Measurements from ENCODE around the gene TKT. TPM values are rescaled to one million over a fixed set of nuclear protein-coding genes. Genes with fewer than 3 reads are reported as not detected.

The TKT gene
- total and polyA plus RNA-seq, 2 of the 13 experiments (the other 11 are each of a cell fraction or from before 2014, with no cell fraction given), result 150 to 238 TPM

DNA sequence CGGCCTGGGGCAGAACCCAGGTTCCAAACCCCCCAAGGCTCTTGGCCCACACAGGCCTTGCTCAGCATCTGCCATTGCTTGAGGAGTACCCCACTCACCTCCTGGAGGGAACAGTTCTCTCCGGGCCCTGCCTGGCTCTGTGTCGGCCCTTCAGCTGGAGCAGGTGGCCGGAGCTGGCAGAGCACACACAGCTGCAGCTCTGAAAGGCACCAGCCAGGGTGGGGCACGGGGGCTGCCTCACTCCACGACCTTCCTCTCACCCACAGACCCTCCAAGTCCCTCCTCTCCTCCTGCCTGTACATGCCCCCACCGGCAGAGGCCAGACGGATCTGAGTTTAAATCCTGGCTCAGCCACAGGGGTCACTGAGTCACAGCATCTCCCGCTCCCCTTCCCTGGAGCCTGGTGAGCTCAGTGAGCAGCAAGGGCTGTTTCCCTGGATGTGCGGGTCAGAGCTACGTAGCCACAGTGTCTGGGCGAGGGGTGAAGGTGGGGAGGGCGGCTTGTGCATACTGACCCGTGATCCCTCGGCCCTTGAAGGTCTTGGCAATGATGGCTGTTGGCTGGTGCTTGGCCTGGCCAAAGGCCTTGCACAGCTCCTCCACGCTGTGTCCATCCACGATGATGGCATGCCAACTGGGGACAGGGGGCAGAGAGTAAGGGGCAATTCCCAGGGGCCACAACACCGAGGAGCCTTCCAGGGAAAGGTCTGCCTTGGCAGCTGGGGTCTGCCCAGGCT is 23.0 kb downstream of the TKT start:
- 98% methylated on average over 11 of the region's 18 CpGs for WGBS (ENCODE audit: low lambda C conversion rate)
- no peak overlapping the region for H3K4me3 ChIP-seq (replicated peaks in 1 of 3; ENCODE audit: insufficient read depth in 1 of 3, low read depth in 2 of 3, low read length in 3 of 3)
- no peak for DNase-seq (ENCODE audit: low spot score)
- TF ChIP-seq AGO1 (IDR thresholded peaks at IDR 0.05; ENCODE audit: low read depth, low read length, poor library complexity, severe bottlenecking) (peak; percentile 76), AGO2 (optimal IDR thresholded peaks at IDR 0.05; ENCODE audit: low read depth, low read length) (peak; percentile 78)
- TF ChIP-seq, protein P1, sequence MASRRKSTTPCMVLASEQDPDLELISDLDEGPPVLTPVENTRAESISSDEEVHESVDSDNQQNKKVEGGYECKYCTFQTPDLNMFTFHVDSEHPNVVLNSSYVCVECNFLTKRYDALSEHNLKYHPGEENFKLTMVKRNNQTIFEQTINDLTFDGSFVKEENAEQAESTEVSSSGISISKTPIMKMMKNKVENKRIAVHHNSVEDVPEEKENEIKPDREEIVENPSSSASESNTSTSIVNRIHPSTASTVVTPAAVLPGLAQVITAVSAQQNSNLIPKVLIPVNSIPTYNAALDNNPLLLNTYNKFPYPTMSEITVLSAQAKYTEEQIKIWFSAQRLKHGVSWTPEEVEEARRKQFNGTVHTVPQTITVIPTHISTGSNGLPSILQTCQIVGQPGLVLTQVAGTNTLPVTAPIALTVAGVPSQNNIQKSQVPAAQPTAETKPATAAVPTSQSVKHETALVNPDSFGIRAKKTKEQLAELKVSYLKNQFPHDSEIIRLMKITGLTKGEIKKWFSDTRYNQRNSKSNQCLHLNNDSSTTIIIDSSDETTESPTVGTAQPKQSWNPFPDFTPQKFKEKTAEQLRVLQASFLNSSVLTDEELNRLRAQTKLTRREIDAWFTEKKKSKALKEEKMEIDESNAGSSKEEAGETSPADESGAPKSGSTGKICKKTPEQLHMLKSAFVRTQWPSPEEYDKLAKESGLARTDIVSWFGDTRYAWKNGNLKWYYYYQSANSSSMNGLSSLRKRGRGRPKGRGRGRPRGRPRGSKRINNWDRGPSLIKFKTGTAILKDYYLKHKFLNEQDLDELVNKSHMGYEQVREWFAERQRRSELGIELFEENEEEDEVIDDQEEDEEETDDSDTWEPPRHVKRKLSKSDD (CRISPR knock-in tag; IDR thresholded peaks at IDR 0.05; ENCODE audit: low read depth), result no peak
- no peaks in the 10 kb centered on the region for H3K79me2 ChIP-seq (ENCODE audit: insufficient read depth, low read length)
- in situ Hi-C loops (cut with HindIII; ENCODE audit: extremely low pct_ligation_motif_present, low pct_unique_long_range_greater_than_20kb), result no loop called here
- peaks cover 26% of the 10 kb centered on the region for H3K4me1 ChIP-seq (ENCODE audit: insufficient read depth, low read length)
- H3K9me3 ChIP-seq (ENCODE audit: low read length), result no peaks in the 10 kb centered on the region
- ChIA-PET POLR2A (no interaction called here), CTCF (ENCODE audit: low intra/inter-chr PET ratio, low total read pairs) (no interaction called here)
- no peak for ATAC-seq
- intact Hi-C loops (cut with micrococcal nuclease; ENCODE audit: unreplicated experiment), result no loop called here
- no TSS peak for BruUV-seq (replicated peaks)
- H3K4me2 ChIP-seq (ENCODE audit: low read depth, low read length), result no peak overlapping the region
- no peak overlapping the region for H3K27ac ChIP-seq (ENCODE audit: extremely low read length, insufficient read depth, low read length)
- H3K36me3 ChIP-seq (replicated peaks in 1 of 2; ENCODE audit: control insufficient read depth in 1 of 2, insufficient read depth in 2 of 2, low read length in 2 of 2), result peaks cover 61 to 86% of the 10 kb centered on the region in 2 experiments
- no peaks in the 10 kb centered on the region for H3K27me3 ChIP-seq (ENCODE audit: control insufficient read depth in 1 of 2, insufficient read depth in 2 of 2, low read length in 2 of 2)
- H4K20me1 ChIP-seq (ENCODE audit: insufficient read depth, low read length), result no peaks in the 10 kb centered on the region
- H2AFZ ChIP-seq (ENCODE audit: low read length), result no peak overlapping the region
- H3K9ac ChIP-seq (ENCODE audit: insufficient read depth, low read depth, low read length), result no peak overlapping the region
- FAIRE-seq, result no peak
